Mesenchymal stem cell (in vitro differentiated cells and primary cell): ENCODE results near the gene MSMP.

Experiments
- DNase-seq: peaks from one replicate; pipeline ENCODE4 v3.0.0-alpha.2; 2013
- H2AFZ ChIP-seq: one replicate; pipeline ENCODE4 v1.6.1; 2013; ENCODE audit warnings: low read depth, mild to moderate bottlenecking, control low read depth, inconsistent platforms, low read length, moderate library complexity
- H2AK5ac ChIP-seq: 2 replicates; pipeline ENCODE4 v1.6.1; 2013; ENCODE audit warnings: low read length, moderate library complexity, mild to moderate bottlenecking, inconsistent platforms; ENCODE audit not compliant: severe bottlenecking
- H2BK120ac ChIP-seq: one replicate; pipeline ENCODE4 v1.6.1; 2013; ENCODE audit warnings: low read depth, mild to moderate bottlenecking, inconsistent platforms, low read length, moderate library complexity
- H2BK12ac ChIP-seq, 2 experiments: one replicate each; pipeline ENCODE4 v1.6.1; 2013; ENCODE audit warnings: inconsistent platforms in 2 of 2, low read length in 2 of 2, mild to moderate bottlenecking in 2 of 2, moderate library complexity in 2 of 2, control low read depth in 1 of 2
- H2BK15ac ChIP-seq: one replicate; pipeline ENCODE4 v1.6.1; 2013; ENCODE audit warnings: mild to moderate bottlenecking, low read depth, inconsistent platforms; ENCODE audit not compliant: poor library complexity, severe bottlenecking
- H2BK5ac ChIP-seq: 2 replicates; pipeline ENCODE4 v1.6.1; 2013; ENCODE audit warnings: low read depth, mild to moderate bottlenecking, low read length, control low read depth, inconsistent platforms; ENCODE audit not compliant: poor library complexity, severe bottlenecking
- H3K14ac ChIP-seq, 2 experiments: one replicate each; pipeline ENCODE4 v1.6.1; 2013; ENCODE audit warnings: inconsistent platforms in 2 of 2, low read length in 2 of 2, control low read depth in 1 of 2, mild to moderate bottlenecking in 1 of 2, moderate library complexity in 1 of 2
- H3K18ac ChIP-seq, 2 experiments: one replicate each; pipeline ENCODE4 v1.6.1; 2013; ENCODE audit warnings: inconsistent platforms in 2 of 2, low read length in 2 of 2, control low read depth in 1 of 2, low read depth in 1 of 2, mild to moderate bottlenecking in 1 of 2
- H3K23ac ChIP-seq, 2 experiments: one replicate each; pipeline ENCODE4 v1.6.1; 2013; ENCODE audit warnings: inconsistent platforms in 2 of 2, low read length in 2 of 2, mild to moderate bottlenecking in 2 of 2, moderate library complexity in 2 of 2, control low read depth in 1 of 2
- H3K27ac ChIP-seq: 2 replicates; pipeline ENCODE4 v1.5.1; 2013; ENCODE audit warnings: mild to moderate bottlenecking, moderate library complexity, low read length, control low read depth, inconsistent platforms; ENCODE audit not compliant: poor library complexity, severe bottlenecking
- H3K27me3 ChIP-seq, 2 experiments: 2 replicates each; pipeline versions ENCODE4 v1.6.1 to v1.7.0; 2013; ENCODE audit warnings: low read length in 2 of 2, mild to moderate bottlenecking in 2 of 2, moderate library complexity in 2 of 2, control low read depth in 1 of 2, inconsistent platforms in 1 of 2; ENCODE audit not compliant: control insufficient read depth in 1 of 2, insufficient read depth in 1 of 2
- H3K36me3 ChIP-seq, 2 experiments: 2 replicates each; pipeline versions ENCODE4 v1.6.1 to v1.7.0; 2013; ENCODE audit warnings: low read length in 2 of 2, control low read depth in 1 of 2, inconsistent platforms in 1 of 2, low read depth in 1 of 2, mild to moderate bottlenecking in 1 of 2; ENCODE audit not compliant: insufficient read depth in 2 of 2, control insufficient read depth in 1 of 2
- H3K4ac ChIP-seq, 2 experiments: one replicate each; pipeline ENCODE4 v1.6.1; 2013; ENCODE audit warnings: inconsistent platforms in 2 of 2, low read length in 2 of 2, mild to moderate bottlenecking in 2 of 2, moderate library complexity in 2 of 2, control low read depth in 1 of 2, low read depth in 1 of 2
- H3K4me1 ChIP-seq: 2 replicates; pipeline ENCODE4 v1.6.1; 2013; ENCODE audit warnings: low read depth, low read length, control low read depth; ENCODE audit not compliant: control insufficient read depth, insufficient read depth
- H3K4me2 ChIP-seq: 2 replicates; pipeline ENCODE4 v1.6.1; 2013; ENCODE audit warnings: low read length, mild to moderate bottlenecking, inconsistent platforms; ENCODE audit not compliant: poor library complexity, severe bottlenecking
- H3K4me3 ChIP-seq, 2 experiments: 2 replicates each; pipeline versions ENCODE4 v1.5.1 to v1.7.0; 2013; ENCODE audit warnings: low read length in 2 of 2, mild to moderate bottlenecking in 2 of 2, control low read depth in 1 of 2, low read depth in 1 of 2; ENCODE audit not compliant: insufficient read depth in 1 of 2
- H3K79me1 ChIP-seq: replicated peaks from 2 replicates; pipeline ENCODE4 v1.6.1; 2013; ENCODE audit warnings: mild to moderate bottlenecking, control low read depth, low read length, inconsistent platforms; ENCODE audit not compliant: poor library complexity, severe bottlenecking
- H3K9ac ChIP-seq: 2 replicates; pipeline ENCODE4 v1.7.0; 2013; ENCODE audit warnings: mild to moderate bottlenecking, low read length, moderate library complexity
- H3K9me3 ChIP-seq: 2 replicates; pipeline ENCODE4 v1.7.0; 2013; ENCODE audit warnings: mild to moderate bottlenecking, low read length; ENCODE audit not compliant: control insufficient read depth
- H4K8ac ChIP-seq: one replicate; pipeline ENCODE4 v1.6.1; 2013; ENCODE audit warnings: inconsistent platforms, mild to moderate bottlenecking, low read length, moderate library complexity
- H4K91ac ChIP-seq: one replicate; pipeline ENCODE4 v1.6.1; 2013; ENCODE audit warnings: mild to moderate bottlenecking, low read length, inconsistent platforms
- WGBS: methylation state at CpG from one replicate; pipeline ENCODE4 v1.1.7; 2013; ENCODE audit warnings: mixed read lengths; 5-methylcytosine and 5-hydroxymethylcytosine counted together

Gene MSMP

GRCh38 chr9:35746583-35746982, 7.5 kb downstream of the MSMP start:
- H4K8ac ChIP-seq = no peak overlapping the region
- H3K23ac ChIP-seq = no peak overlapping the region
- peak overlapping the region; percentile 93 for H3K9ac ChIP-seq
- H4K91ac ChIP-seq = no peak overlapping the region
- no peak overlapping the region for H2BK15ac ChIP-seq
- H3K4me1 ChIP-seq = peaks cover 16% of the 10 kb centered on the region
- no peak overlapping the region for H3K27ac ChIP-seq
- H3K4me3 ChIP-seq = peak overlapping the region in 1 of 2 experiments; percentile 95
- H3K18ac ChIP-seq = no peak overlapping the region
- H3K4ac ChIP-seq = no peak overlapping the region
- peaks cover 28 to 50% of the 10 kb centered on the region in 2 experiments for H3K36me3 ChIP-seq
- no peaks in the 10 kb centered on the region for H3K9me3 ChIP-seq
- no peak overlapping the region for H2AFZ ChIP-seq
- DNase-seq = no peak
- H3K14ac ChIP-seq = no peak overlapping the region
- peak overlapping the region; percentile 88 for H3K4me2 ChIP-seq
- 83% methylated on average over 3 of the region's 3 CpGs for WGBS
- no peak overlapping the region for H2BK5ac ChIP-seq
- H3K79me1 ChIP-seq = peaks cover 28% of the 10 kb centered on the region
- H2BK12ac ChIP-seq = no peak overlapping the region
- H3K27me3 ChIP-seq = no peaks in the 10 kb centered on the region
- no peak overlapping the region for H2AK5ac ChIP-seq
- no peak overlapping the region for H2BK120ac ChIP-seq

DNA sequence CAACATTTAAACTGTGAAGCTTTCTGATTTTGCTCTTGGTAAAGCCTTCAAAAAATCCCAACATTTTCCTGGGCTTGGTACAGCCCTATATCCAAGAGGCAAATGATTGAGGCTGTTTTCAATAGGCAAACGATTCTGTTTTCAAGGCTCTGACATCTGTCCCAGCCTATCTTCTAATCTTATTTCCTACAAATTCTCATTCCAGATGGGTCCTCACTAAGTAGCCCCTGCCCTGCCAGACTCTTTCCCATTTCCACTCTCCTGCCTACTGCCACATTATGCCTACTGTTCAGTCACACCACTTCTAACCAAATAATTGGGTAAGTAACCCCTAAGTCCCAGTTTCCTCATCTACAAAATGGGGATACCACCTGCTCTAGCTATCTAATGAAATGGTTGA, 8.5 kb downstream of the MSMP start:
- Histone ChIP-seq H3K9me3 (no peaks in the 10 kb centered on the region), H3K9ac (no peak overlapping the region), H3K4me3 (peak overlapping the region in 1 of 2 experiments; percentile 95), H2BK5ac (no peak overlapping the region), H3K4me2 (no peak overlapping the region), H2AFZ (no peak overlapping the region), H2BK15ac (no peak overlapping the region), H4K91ac (no peak overlapping the region), H3K4me1 (peaks cover 15% of the 10 kb centered on the region), H3K23ac (no peak overlapping the region), H3K36me3 (peaks cover 27 to 46% of the 10 kb centered on the region in 2 experiments), H2AK5ac (no peak overlapping the region), H3K4ac (no peak overlapping the region), H4K8ac (no peak overlapping the region), H3K79me1 (peaks cover 26% of the 10 kb centered on the region), H3K14ac (no peak overlapping the region), H2BK12ac (no peak overlapping the region), H3K27me3 (no peaks in the 10 kb centered on the region), H3K27ac (no peak overlapping the region), H3K18ac (no peak overlapping the region), H2BK120ac (no peak overlapping the region)
- no peak for DNase-seq
- 86% methylated on average over 1 of the region's 1 CpG for WGBS

- Histone ChIP-seq H3K18ac (no peak overlapping the region), H3K4me2 (no peak overlapping the region), H3K14ac (no peak overlapping the region), H2AK5ac (no peak overlapping the region), H3K27ac (no peak overlapping the region), H2BK120ac (no peak overlapping the region), H2AFZ (no peak overlapping the region), H3K79me1 (peaks cover 34% of the 10 kb centered on the region), H3K9me3 (no peaks in the 10 kb centered on the region), H3K4me3 (no peak overlapping the region), H2BK15ac (no peak overlapping the region), H3K36me3 (peaks cover 42 to 59% of the 10 kb centered on the region in 2 experiments), H3K27me3 (no peaks in the 10 kb centered on the region), H4K91ac (no peak overlapping the region), H3K4ac (no peak overlapping the region), H3K9ac (no peak overlapping the region), H2BK12ac (no peak overlapping the region), H2BK5ac (no peak overlapping the region), H4K8ac (no peak overlapping the region), H3K23ac (no peak overlapping the region), H3K4me1 (peaks cover 5% of the 10 kb centered on the region)
- DNase-seq = no peak
- WGBS = 88% methylated on average over 7 of the region's 8 CpGs
These were observed 10.1 kb downstream of the MSMP start for GRCh38 chr9:35743880-35744518.

DNA sequence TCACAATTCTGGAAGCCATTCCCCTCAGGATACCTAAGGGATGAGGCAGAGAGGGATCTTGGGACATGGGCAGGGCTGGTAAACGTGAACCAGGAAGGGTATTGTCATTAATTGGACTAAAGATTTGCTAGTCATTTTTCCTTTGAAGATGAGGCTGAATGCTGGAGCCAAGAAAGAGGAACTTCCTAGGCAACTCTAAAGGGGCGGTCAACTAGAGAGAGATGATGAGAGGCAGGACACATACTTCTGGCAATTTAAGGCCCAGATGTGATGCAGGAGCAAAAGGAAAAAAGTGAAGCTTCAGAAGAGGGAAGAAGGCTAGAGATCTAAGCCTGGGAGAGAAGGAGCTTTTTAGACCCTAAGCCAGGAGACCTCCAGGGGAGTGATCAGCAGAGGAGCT, 10.6 kb downstream of the MSMP start:
- H4K8ac ChIP-seq = no peak overlapping the region
- no peak overlapping the region for H3K27ac ChIP-seq
- no peak overlapping the region for H3K9ac ChIP-seq
- DNase-seq = no peak
- H3K27me3 ChIP-seq = no peaks in the 10 kb centered on the region
- H2AFZ ChIP-seq = no peak overlapping the region
- WGBS = 89% methylated on average over 2 of the region's 2 CpGs
- no peak overlapping the region for H3K4ac ChIP-seq
- H2AK5ac ChIP-seq = no peak overlapping the region
- no peak overlapping the region for H2BK120ac ChIP-seq
- no peak overlapping the region for H4K91ac ChIP-seq
- peaks cover 48 to 64% of the 10 kb centered on the region in 2 experiments for H3K36me3 ChIP-seq
- no peak overlapping the region for H3K4me3 ChIP-seq
- no peak overlapping the region for H3K23ac ChIP-seq
- H3K4me2 ChIP-seq = no peak overlapping the region
- H3K4me1 ChIP-seq = peaks cover 5% of the 10 kb centered on the region
- no peak overlapping the region for H3K18ac ChIP-seq
- no peak overlapping the region for H3K14ac ChIP-seq
- peaks cover 37% of the 10 kb centered on the region for H3K79me1 ChIP-seq
- H2BK12ac ChIP-seq = no peak overlapping the region
- no peak overlapping the region for H2BK15ac ChIP-seq
- H3K9me3 ChIP-seq = no peaks in the 10 kb centered on the region
- H2BK5ac ChIP-seq = no peak overlapping the region
